ENCODE results near the gene ANKEF1.

ANKEF1 gene

DNA sequence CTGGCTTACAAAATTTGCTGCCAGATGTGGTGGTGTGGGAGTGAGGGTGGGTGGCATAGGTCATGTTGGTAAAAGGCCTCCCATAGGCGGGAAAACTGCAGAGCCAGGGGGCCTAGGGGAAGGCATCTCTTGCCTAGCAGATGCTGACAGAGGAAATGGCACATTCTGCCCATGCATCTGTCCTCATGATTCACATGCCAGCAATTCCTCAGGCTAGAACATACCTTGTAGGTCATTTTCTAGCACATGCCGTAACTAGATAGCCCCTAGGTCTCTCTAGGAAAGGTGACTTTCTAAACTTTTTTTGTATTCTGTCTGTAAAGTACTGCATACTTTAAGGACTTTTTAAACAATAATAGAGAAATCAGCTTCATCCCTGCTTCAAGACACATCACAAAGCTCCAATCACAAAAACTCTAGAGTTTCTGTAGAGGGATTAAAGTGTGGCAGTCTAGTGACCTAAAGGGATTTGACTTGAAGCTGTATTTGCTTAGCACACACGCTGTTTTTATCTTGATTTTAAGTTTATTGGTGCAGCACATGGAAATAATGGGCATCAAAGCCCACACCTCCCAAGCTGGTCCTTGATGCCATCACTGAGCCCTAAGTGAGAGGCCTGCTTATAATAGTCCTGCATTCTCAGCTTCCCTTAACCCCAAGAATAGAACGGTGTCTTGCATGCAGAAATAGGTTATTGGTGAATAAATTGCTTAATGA, 55.2 kb downstream of the ANKEF1 start:
- Histone ChIP-seq H3K27me3 (ENCODE audit: insufficient read depth, low read length) (no peaks in the 10 kb centered on the region), H3K79me2 (ENCODE audit: control insufficient read depth, insufficient read depth, low read length, unreplicated experiment) (no peaks in the 10 kb centered on the region), H3K36me3 (ENCODE audit: insufficient read depth, low read length) (no peaks in the 10 kb centered on the region), H3K4me1 (ENCODE audit: control insufficient read depth, insufficient read depth, low read length, unreplicated experiment) (peaks cover 12% of the 10 kb centered on the region), H2AFZ (ENCODE audit: low read length, unreplicated experiment) (no peak overlapping the region), H3K4me3 (ENCODE audit: low read depth, low read length) (no peak overlapping the region), H3K27ac (ENCODE audit: low read depth, low read length) (no peak overlapping the region)

GRCh38 chr20:10090588-10091166, 55.9 kb downstream of the ANKEF1 start:
- Histone ChIP-seq H3K36me3 (ENCODE audit: insufficient read depth, low read length) (no peaks in the 10 kb centered on the region), H2AFZ (ENCODE audit: low read length, unreplicated experiment) (no peak overlapping the region), H3K79me2 (ENCODE audit: control insufficient read depth, insufficient read depth, low read length, unreplicated experiment) (no peaks in the 10 kb centered on the region), H3K27me3 (ENCODE audit: insufficient read depth, low read length) (no peaks in the 10 kb centered on the region), H3K27ac (ENCODE audit: low read depth, low read length) (no peak overlapping the region), H3K4me3 (ENCODE audit: low read depth, low read length) (no peak overlapping the region), H3K4me1 (ENCODE audit: control insufficient read depth, insufficient read depth, low read length, unreplicated experiment) (peaks cover 12% of the 10 kb centered on the region)

DNA sequence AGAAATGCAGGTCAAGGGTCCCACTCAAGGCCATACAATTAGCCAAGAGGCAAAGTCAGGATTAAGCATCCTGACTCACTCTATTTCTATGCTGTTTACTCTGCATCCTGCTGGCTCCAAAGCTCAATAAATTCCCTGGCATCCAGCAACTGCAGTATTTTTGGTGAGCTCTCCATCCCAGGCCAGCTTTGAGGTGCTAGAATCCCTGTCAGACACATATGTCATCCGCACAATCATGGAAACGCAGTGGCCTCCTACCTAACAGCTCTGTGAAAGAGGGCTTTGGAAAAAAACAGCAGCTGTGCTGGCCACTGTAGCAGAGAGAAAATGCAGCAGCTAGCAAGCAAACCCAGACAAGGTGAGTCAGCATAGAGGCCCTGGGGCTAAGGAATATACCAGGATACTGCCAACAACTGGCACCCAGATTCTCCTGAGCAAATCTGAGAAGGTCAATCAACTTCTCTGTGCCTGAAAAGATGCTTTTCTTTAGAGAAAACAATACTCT, 58.4 kb downstream of the ANKEF1 start:
- Histone ChIP-seq H3K79me2 (ENCODE audit: control insufficient read depth, insufficient read depth, low read length, unreplicated experiment) (no peaks in the 10 kb centered on the region), H3K4me1 (ENCODE audit: control insufficient read depth, insufficient read depth, low read length, unreplicated experiment) (peaks cover 12% of the 10 kb centered on the region), H3K27ac (ENCODE audit: low read depth, low read length) (no peak overlapping the region), H3K36me3 (ENCODE audit: insufficient read depth, low read length) (no peaks in the 10 kb centered on the region), H2AFZ (ENCODE audit: low read length, unreplicated experiment) (no peak overlapping the region), H3K27me3 (ENCODE audit: insufficient read depth, low read length) (no peaks in the 10 kb centered on the region), H3K4me3 (ENCODE audit: low read depth, low read length) (no peak overlapping the region)

DNA sequence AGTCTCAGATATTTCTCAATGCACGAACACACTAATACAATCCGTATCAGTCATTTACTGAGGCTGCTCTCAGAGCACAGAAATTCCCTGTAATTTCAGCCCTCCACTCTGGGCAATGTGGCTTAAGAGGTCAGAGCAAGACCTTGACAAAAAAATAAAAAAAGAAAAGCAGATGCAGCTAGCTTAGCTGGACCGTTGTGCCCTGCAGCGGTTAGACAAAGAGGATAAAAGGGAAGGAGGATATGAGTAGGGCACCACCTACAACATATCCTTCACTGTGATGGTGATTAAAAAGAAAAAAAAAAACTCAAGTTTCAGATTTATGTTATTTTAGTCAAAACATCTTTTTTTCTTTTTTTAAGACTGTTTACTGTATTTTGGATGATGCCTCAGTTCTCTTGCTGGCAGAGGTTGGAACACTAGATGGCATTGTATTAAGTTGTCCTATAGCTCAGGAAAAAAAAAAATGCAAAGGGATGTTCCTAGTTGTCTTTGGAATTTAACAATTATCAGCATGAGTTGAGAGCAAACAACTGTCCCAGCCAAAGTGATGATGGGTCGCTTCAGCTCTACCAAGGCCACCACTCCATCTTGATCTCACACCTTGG, 59.9 kb downstream of the ANKEF1 start:
- no peak overlapping the region for H3K4me3 ChIP-seq (ENCODE audit: low read depth, low read length)
- H3K79me2 ChIP-seq (ENCODE audit: control insufficient read depth, insufficient read depth, low read length, unreplicated experiment), result no peaks in the 10 kb centered on the region
- H2AFZ ChIP-seq (ENCODE audit: low read length, unreplicated experiment), result no peak overlapping the region
- H3K4me1 ChIP-seq (ENCODE audit: control insufficient read depth, insufficient read depth, low read length, unreplicated experiment), result peaks cover 12% of the 10 kb centered on the region
- no peaks in the 10 kb centered on the region for H3K36me3 ChIP-seq (ENCODE audit: insufficient read depth, low read length)
- no peaks in the 10 kb centered on the region for H3K27me3 ChIP-seq (ENCODE audit: insufficient read depth, low read length)
- no peak overlapping the region for H3K27ac ChIP-seq (ENCODE audit: low read depth, low read length)

GRCh38 chr20:10096790-10097189, 62.0 kb downstream of the ANKEF1 start:
- Histone ChIP-seq H3K27me3 (ENCODE audit: insufficient read depth, low read length) (no peaks in the 10 kb centered on the region), H3K36me3 (ENCODE audit: insufficient read depth, low read length) (no peaks in the 10 kb centered on the region), H2AFZ (ENCODE audit: low read length, unreplicated experiment) (no peak overlapping the region), H3K4me1 (ENCODE audit: control insufficient read depth, insufficient read depth, low read length, unreplicated experiment) (peaks cover 12% of the 10 kb centered on the region), H3K4me3 (ENCODE audit: low read depth, low read length) (no peak overlapping the region), H3K79me2 (ENCODE audit: control insufficient read depth, insufficient read depth, low read length, unreplicated experiment) (no peaks in the 10 kb centered on the region), H3K27ac (ENCODE audit: low read depth, low read length) (no peak overlapping the region)

- H3K36me3 ChIP-seq (ENCODE audit: insufficient read depth, low read length), result no peaks in the 10 kb centered on the region
- no peaks in the 10 kb centered on the region for H3K79me2 ChIP-seq (ENCODE audit: control insufficient read depth, insufficient read depth, low read length, unreplicated experiment)
- H2AFZ ChIP-seq (ENCODE audit: low read length, unreplicated experiment), result no peak overlapping the region
- no peak overlapping the region for H3K4me3 ChIP-seq (ENCODE audit: low read depth, low read length)
- no peak overlapping the region for H3K27ac ChIP-seq (ENCODE audit: low read depth, low read length)
- H3K27me3 ChIP-seq (ENCODE audit: insufficient read depth, low read length), result peaks cover 3% of the 10 kb centered on the region
- no peaks in the 10 kb centered on the region for H3K4me1 ChIP-seq (ENCODE audit: control insufficient read depth, insufficient read depth, low read length, unreplicated experiment)
These were observed 70.3 kb downstream of the ANKEF1 start for GRCh38 chr20:10105046-10105445.
